SK-N-SH (cell line): ENCODE data around the gene KRT80. TPM values are rescaled to one million over a fixed set of nuclear protein-coding genes. Genes with fewer than 3 reads are reported as not detected.

ENCODE experiments used
- CTCF ChIA-PET: fragments of 300-600, 350-600 bp; formaldehyde crosslinking; extraction: SDS; loops from one replicate; lab custom pipeline; 2021; lab: Yijun Ruan, JAX
- POLR2A ChIA-PET: fragments of 350-600 bp; sonication (Branson Sonifier 250); formaldehyde crosslinking; extraction: SDS; loops from one replicate; lab custom pipeline; 2020; ENCODE audit warnings: antibody characterized with exemption, inconsistent platforms; lab: Yijun Ruan, JAX
- DNase-seq: peaks from one replicate; pipeline ENCODE4 v3.0.0; 2012
- H2AFZ ChIP-seq: fragments of 200-600 bp; sonication (generic); 2 replicates; pipeline ENCODE4 v1.8.1; 2016; ENCODE audit warnings: antibody characterized with exemption, mild to moderate bottlenecking, low read depth
- H3F3A ChIP-seq: fragments of 200-600 bp; sonication (generic); replicated peaks from 2 replicates; pipeline ENCODE3; 2016; ENCODE audit warnings: antibody characterized with exemption, mild to moderate bottlenecking; ENCODE audit not compliant: insufficient read depth
- H3K27ac ChIP-seq, 2 experiments: fragments of 200-500 bp in 1 of 2; fragments of 200-600 bp in 1 of 2; sonication (Bioruptor generic) in 1 of 2; sonication (generic), shearing (Covaris generic) in 1 of 2; 2 replicates each; pipeline versions ENCODE4 v1.5.1 to v1.6.1; 2014 to 2016; ENCODE audit warnings: low read depth in 2 of 2, inconsistent platforms in 1 of 2, low read length in 1 of 2, mild to moderate bottlenecking in 1 of 2, mixed read lengths in 1 of 2
- H3K27me3 ChIP-seq: fragments of 200-600 bp; sonication (generic), shearing (Covaris generic); 2 replicates; pipeline ENCODE4 v1.6.1; 2016; ENCODE audit warnings: mixed run types; ENCODE audit not compliant: insufficient read depth
- H3K36me3 ChIP-seq, 2 experiments: fragments of 200-500 bp in 1 of 2; fragments of 200-600 bp in 1 of 2; sonication (Bioruptor generic) in 1 of 2; sonication (generic) in 1 of 2; replicated peaks in 1 of 2; 2 replicates each; pipeline versions ENCODE3 to v1.5.1; 2014 to 2016; ENCODE audit warnings: low read length in 1 of 2, mild to moderate bottlenecking in 1 of 2; ENCODE audit not compliant: insufficient read depth in 2 of 2, control insufficient read depth in 1 of 2
- H3K4me1 ChIP-seq, 2 experiments: fragments of 200-500 bp in 1 of 2; fragments of 200-600 bp in 1 of 2; sonication (Bioruptor generic) in 1 of 2; sonication (generic), shearing (Covaris generic) in 1 of 2; 2 replicates each; pipeline versions ENCODE4 v1.5.1 to v1.6.1; 2014 to 2016; ENCODE audit warnings: low read depth in 1 of 2, low read length in 1 of 2, mixed run types in 1 of 2; ENCODE audit not compliant: insufficient read depth in 2 of 2, control insufficient read depth in 1 of 2
- H3K4me2 ChIP-seq: fragments of 200-600 bp; sonication (generic), shearing (Covaris generic); 2 replicates; pipeline ENCODE4 v1.6.1; 2017; ENCODE audit warnings: mixed run types
- H3K4me3 ChIP-seq, 2 experiments: fragments of 200-500 bp in 1 of 2; fragments of 200-600 bp in 1 of 2; sonication (Bioruptor generic) in 1 of 2; sonication (generic), shearing (Covaris generic) in 1 of 2; 2 replicates each; pipeline versions ENCODE4 v1.5.1 to v1.8.1; 2014 to 2016; ENCODE audit warnings: low read depth in 2 of 2, inconsistent platforms in 1 of 2, low read length in 1 of 2, mild to moderate bottlenecking in 1 of 2, mixed read lengths in 1 of 2, moderate library complexity in 1 of 2
- H3K79me2 ChIP-seq: fragments of 200-600 bp; sonication (generic); 2 replicates; pipeline ENCODE4 v1.8.1; 2017; ENCODE audit warnings: mild to moderate bottlenecking; ENCODE audit not compliant: insufficient read depth
- H3K9ac ChIP-seq: fragments of 200-600 bp; sonication (generic); 2 replicates; pipeline ENCODE4 v1.6.1; 2017; ENCODE audit warnings: mixed run types
- H3K9me2 ChIP-seq: fragments of 200-600 bp; sonication (generic); 2 replicates; pipeline ENCODE4 v1.6.1; 2017; ENCODE audit warnings: mixed run types
- H3K9me3 ChIP-seq: fragments of 200-600 bp; sonication (generic); 2 replicates; pipeline ENCODE4 v1.6.1; 2017; ENCODE audit warnings: mixed run types, mild to moderate bottlenecking, moderate library complexity
- H4K20me1 ChIP-seq: fragments of 200-600 bp; sonication (generic); 2 replicates; pipeline ENCODE4 v1.6.1; 2017; ENCODE audit warnings: mild to moderate bottlenecking, mixed run types; ENCODE audit not compliant: insufficient read depth
- CHD2 ChIP-seq: fragments of 150-350 bp; IDR thresholded peaks from 2 replicates; pipeline ENCODE4 v1.6.1; 2018; ENCODE audit warnings: low read length; ENCODE audit not compliant: partially characterized antibody
- CTCF ChIP-seq: fragments of 200-600 bp; sonication (generic); IDR thresholded peaks from 2 replicates; pipeline ENCODE4 v1.6.1; 2017; ENCODE audit warnings: antibody characterized with exemption, mild to moderate bottlenecking, moderate library complexity
- EP300 ChIP-seq, 2 experiments: IDR thresholded peaks; 2 replicates each; pipeline versions ENCODE4 v1.4.0 to v1.6.1; 2012; ENCODE audit warnings: borderline replicate concordance in 1 of 2, low read depth in 1 of 2, low read length in 1 of 2
- FOXJ3 ChIP-seq: sonication (generic); formaldehyde crosslinking; IDR thresholded peaks from 2 replicates; pipeline ENCODE4 v1.5.1; 2020; ENCODE audit warnings: mild to moderate bottlenecking, missing genetic modification reagents
- FOXM1 ChIP-seq: IDR thresholded peaks from 2 replicates; pipeline ENCODE4 v1.4.0; 2012; ENCODE audit warnings: low read depth, mild to moderate bottlenecking
- GABPA ChIP-seq: IDR thresholded peaks from 2 replicates; pipeline ENCODE4 v1.4.0; 2012; ENCODE audit warnings: low read depth, mild to moderate bottlenecking
- GATA2 ChIP-seq: sonication (generic); formaldehyde crosslinking; IDR thresholded peaks from 2 replicates; pipeline ENCODE4 v1.5.0; 2020; ENCODE audit warnings: mild to moderate bottlenecking, missing genetic modification reagents
- MAX ChIP-seq: IDR thresholded peaks from 2 replicates; pipeline ENCODE4 v1.4.0; 2012; ENCODE audit warnings: low read depth
- MEF2A ChIP-seq: IDR thresholded peaks from 2 replicates; pipeline ENCODE4 v1.4.0; 2012; ENCODE audit warnings: low read depth, borderline replicate concordance
- NRF1 ChIP-seq: IDR thresholded peaks from 2 replicates; pipeline ENCODE4 v1.6.1; 2012; ENCODE audit warnings: low read depth, mild to moderate bottlenecking, low read length
- PBX3 ChIP-seq: IDR thresholded peaks from 2 replicates; pipeline ENCODE4; 2012
- RFX5 ChIP-seq: IDR thresholded peaks from 2 replicates; pipeline ENCODE4 v1.6.1; 2012; ENCODE audit warnings: mild to moderate bottlenecking, improper control_type of control experiment, low read length
- RXRA ChIP-seq: IDR thresholded peaks from 2 replicates; pipeline ENCODE4 v1.4.0; 2012; ENCODE audit warnings: low read depth, mild to moderate bottlenecking, borderline replicate concordance
- TCF12 ChIP-seq: IDR thresholded peaks from 2 replicates; pipeline ENCODE4 v1.4.0; 2012
- TEAD4 ChIP-seq: IDR thresholded peaks from 2 replicates; pipeline ENCODE4 v1.4.0; 2012; ENCODE audit warnings: mild to moderate bottlenecking, borderline replicate concordance; ENCODE audit not compliant: insufficient read depth
- WGBS: methylation state at CpG from one replicate; pipeline ENCODE4 v1.1.6; 2017; ENCODE audit warnings: low lambda C conversion rate; 5-methylcytosine and 5-hydroxymethylcytosine counted together
- polyA plus RNA-seq, 3 experiments: library from polyadenylated mRNA; depleted of rRNA; stranded (reverse); fragments of >200 nt; gene quantifications; 2 replicates each; pipeline ENCODE4 v1.2.3, GENCODE V29; 2012
- TF ChIP-seq, protein P1 (sequence below): IDR thresholded peaks from 2 replicates; pipeline ENCODE4 v1.4.0; 2012; ENCODE audit warnings: low read depth, borderline replicate concordance
- TF ChIP-seq, protein P2 (sequence below): IDR thresholded peaks from 2 replicates; pipeline ENCODE4 v1.4.0; 2012; ENCODE audit warnings: low read depth, borderline replicate concordance
- TF ChIP-seq, protein P3 (sequence below): fragments of 150-350 bp; IDR thresholded peaks from 2 replicates; pipeline ENCODE4 v1.6.1; 2016; ENCODE audit warnings: mild to moderate bottlenecking, low read depth, low read length

KRT80 gene
- polyA plus RNA-seq, 1 of the 3 experiments (the other 2 are of a cell fraction): 14.9 TPM

DNA sequence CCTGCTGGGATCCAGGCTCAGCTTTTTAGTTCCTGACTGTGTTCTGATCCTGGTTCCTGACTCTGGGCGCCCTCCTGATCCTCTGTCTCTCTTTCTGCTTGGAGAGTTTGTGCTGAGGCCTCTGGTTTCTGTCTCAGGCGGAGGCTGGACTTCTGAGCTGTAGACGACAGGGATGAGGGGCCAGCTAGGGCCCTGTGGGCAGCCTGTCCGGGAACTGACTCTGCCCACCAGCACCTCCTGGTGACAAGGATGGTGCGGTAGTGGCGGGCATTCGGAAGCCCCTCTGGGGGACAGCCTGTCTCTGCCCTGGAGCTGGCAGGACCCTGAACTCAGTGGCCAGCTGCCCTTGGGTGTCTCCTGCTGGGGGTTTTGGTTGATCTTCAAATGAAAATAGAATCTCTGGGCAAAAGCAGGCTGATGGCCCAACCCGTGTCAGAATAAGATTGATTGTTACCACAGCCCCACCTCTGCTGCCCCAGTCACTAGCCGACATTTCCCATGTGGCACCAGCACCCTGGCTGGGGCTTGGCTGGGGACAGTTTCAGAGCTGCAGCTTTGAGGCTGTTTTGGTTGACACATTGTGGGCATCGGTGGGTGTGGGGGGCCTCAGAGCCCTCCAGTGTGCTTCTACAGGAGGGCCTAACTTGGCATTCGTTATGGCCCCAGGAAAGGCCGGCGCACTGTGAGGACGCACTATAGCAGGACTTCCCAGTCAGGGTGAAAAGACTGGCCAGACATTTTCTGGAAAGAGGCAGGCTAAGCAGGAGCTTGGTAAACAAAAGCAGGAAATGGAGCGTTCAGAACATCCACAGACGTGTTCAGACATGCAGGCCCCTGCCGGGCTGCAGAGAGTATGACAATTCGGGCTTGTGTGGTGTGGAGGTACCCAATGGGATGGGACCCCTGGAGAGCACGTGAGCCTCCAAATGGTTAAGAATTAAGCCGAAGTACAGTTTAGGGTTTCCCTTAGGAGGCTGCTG lies 16.2 kb downstream of the KRT80 start:
- no peak overlapping the region; the same call in 1 of the 2 replicates for H3K9ac ChIP-seq
- peak; percentile 68 for DNase-seq
- H3K4me2 ChIP-seq: no peak overlapping the region
- H3K36me3 ChIP-seq: peaks cover 4 to 15% of the 10 kb centered on the region in 2 experiments
- no peaks in the 10 kb centered on the region for H3F3A ChIP-seq
- no peak overlapping the region; the same call in 1 of the 2 replicates for H2AFZ ChIP-seq
- ChIA-PET POLR2A (interaction anchor here (6.1 kb wide), 1 partner anchor 25 kb away, joined by 25 read pairs; no protein-coding TSS in a partner anchor), CTCF (interaction anchor here (0.6 to 4.3 kb wide), 10 partner anchors 9 to 704 kb away, joined by 3 to 13 read pairs (median 3); partner anchors contain the start of gene KRT80)
- 84% methylated on average over 14 of the region's 20 CpGs for WGBS
- peak overlapping the region in 1 of 2 experiments; percentile 74; a peak in 3 of 4 replicates for H3K27ac ChIP-seq
- H3K9me3 ChIP-seq: no peaks in the 10 kb centered on the region
- H3K27me3 ChIP-seq: no peaks in the 10 kb centered on the region
- no peaks in the 10 kb centered on the region for H3K79me2 ChIP-seq
- 0 out of 2 replicates have a peak, but pooled peaks have one; percentile 14 for TF ChIP-seq PBX3
- no peak for TF ChIP-seq FOXM1
- H3K4me1 ChIP-seq: peaks cover 17 to 69% of the 10 kb centered on the region in 2 experiments; a peak in 3 of 4 replicates
- H3K9me2 ChIP-seq: no peaks in the 10 kb centered on the region
- no peaks in the 10 kb centered on the region for H4K20me1 ChIP-seq
- no peak overlapping the region for H3K4me3 ChIP-seq

GRCh38 chr12:52173526-52173925 lies 18.3 kb downstream of the KRT80 start:
- peaks cover 4% of the 10 kb centered on the region for H3F3A ChIP-seq
- no peak overlapping the region for H2AFZ ChIP-seq
- H3K36me3 ChIP-seq: peaks cover 0 to 6% of the 10 kb centered on the region in 2 experiments
- H3K27me3 ChIP-seq: no peaks in the 10 kb centered on the region
- CTCF ChIA-PET: interaction anchor here (0.6 to 3.2 kb wide), 8 partner anchors 11 to 333 kb away, joined by 3 to 12 read pairs (median 4); partner anchors contain the start of gene KRT83
- H3K79me2 ChIP-seq: no peaks in the 10 kb centered on the region
- H3K9ac ChIP-seq: no peak overlapping the region
- peaks cover 12 to 65% of the 10 kb centered on the region in 2 experiments; a peak in 2 of 4 replicates for H3K4me1 ChIP-seq
- POLR2A ChIA-PET: interaction anchor here (0.8 to 6.1 kb wide), 2 partner anchors 19 to 27 kb away, joined by 3 to 25 read pairs; no protein-coding TSS in a partner anchor
- no peaks in the 10 kb centered on the region for H3K9me3 ChIP-seq
- no peak overlapping the region for H3K4me3 ChIP-seq
- no peak for DNase-seq
- no peaks in the 10 kb centered on the region for H3K9me2 ChIP-seq
- H3K27ac ChIP-seq: peak overlapping the region in 1 of 2 experiments; percentile 23; a peak in 1 of 4 replicates
- 99% methylated on average over 17 of the region's 20 CpGs for WGBS
- no peaks in the 10 kb centered on the region for H4K20me1 ChIP-seq
- H3K4me2 ChIP-seq: no peak overlapping the region
- TF ChIP-seq FOXJ3 (CRISPR knock-in tag) (no peak), GABPA (no peak), TCF12 (no peak), CTCF (no peak), RFX5 (no peak), MEF2A (no peak), RXRA (no peak), CHD2 (no peak), GATA2 (no peak), MAX (no peak), TEAD4 (no peak), EP300 (IDR thresholded peaks at IDR 0.05; ENCODE audit: borderline replicate concordance in 1 of 2, low read depth in 1 of 2, low read length in 1 of 2) (no peak), NRF1 (no peak)
- TF ChIP-seq, protein P1, sequence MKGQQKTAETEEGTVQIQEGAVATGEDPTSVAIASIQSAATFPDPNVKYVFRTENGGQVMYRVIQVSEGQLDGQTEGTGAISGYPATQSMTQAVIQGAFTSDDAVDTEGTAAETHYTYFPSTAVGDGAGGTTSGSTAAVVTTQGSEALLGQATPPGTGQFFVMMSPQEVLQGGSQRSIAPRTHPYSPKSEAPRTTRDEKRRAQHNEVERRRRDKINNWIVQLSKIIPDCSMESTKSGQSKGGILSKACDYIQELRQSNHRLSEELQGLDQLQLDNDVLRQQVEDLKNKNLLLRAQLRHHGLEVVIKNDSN: no peak
- TF ChIP-seq, protein P2, sequence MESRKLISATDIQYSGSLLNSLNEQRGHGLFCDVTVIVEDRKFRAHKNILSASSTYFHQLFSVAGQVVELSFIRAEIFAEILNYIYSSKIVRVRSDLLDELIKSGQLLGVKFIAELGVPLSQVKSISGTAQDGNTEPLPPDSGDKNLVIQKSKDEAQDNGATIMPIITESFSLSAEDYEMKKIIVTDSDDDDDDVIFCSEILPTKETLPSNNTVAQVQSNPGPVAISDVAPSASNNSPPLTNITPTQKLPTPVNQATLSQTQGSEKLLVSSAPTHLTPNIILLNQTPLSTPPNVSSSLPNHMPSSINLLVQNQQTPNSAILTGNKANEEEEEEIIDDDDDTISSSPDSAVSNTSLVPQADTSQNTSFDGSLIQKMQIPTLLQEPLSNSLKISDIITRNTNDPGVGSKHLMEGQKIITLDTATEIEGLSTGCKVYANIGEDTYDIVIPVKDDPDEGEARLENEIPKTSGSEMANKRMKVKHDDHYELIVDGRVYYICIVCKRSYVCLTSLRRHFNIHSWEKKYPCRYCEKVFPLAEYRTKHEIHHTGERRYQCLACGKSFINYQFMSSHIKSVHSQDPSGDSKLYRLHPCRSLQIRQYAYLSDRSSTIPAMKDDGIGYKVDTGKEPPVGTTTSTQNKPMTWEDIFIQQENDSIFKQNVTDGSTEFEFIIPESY: no peak
- TF ChIP-seq, protein P3, sequence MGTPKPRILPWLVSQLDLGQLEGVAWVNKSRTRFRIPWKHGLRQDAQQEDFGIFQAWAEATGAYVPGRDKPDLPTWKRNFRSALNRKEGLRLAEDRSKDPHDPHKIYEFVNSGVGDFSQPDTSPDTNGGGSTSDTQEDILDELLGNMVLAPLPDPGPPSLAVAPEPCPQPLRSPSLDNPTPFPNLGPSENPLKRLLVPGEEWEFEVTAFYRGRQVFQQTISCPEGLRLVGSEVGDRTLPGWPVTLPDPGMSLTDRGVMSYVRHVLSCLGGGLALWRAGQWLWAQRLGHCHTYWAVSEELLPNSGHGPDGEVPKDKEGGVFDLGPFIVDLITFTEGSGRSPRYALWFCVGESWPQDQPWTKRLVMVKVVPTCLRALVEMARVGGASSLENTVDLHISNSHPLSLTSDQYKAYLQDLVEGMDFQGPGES: no peak
